ENCODE results near the gene FADS2. TPM values are rescaled to one million over a fixed set of nuclear protein-coding genes. Genes with fewer than 3 reads are reported as not detected.
A peak's percentile ranks its signal among the peaks of the same experiment; 100 is the strongest.

Gene FADS2
- total RNA-seq, 1 experiment from 2014 or later, result 1,097 TPM

GRCh38 chr11:61784506-61784805 lies 43.6 kb upstream of the FADS2 start:
- TF ChIP-seq CTCF (conservative IDR thresholded peaks at IDR 0.05; ENCODE audit: low read depth, low read length), result no peak
- no peak for TF ChIP-seq EZH2 (IDR thresholded peaks at IDR 0.05; ENCODE audit: borderline replicate concordance, low read depth, low read length, poor library complexity, severe bottlenecking)
- intact Hi-C loops (cut with micrococcal nuclease; ENCODE audit: unreplicated experiment), result no loop called here
- peaks cover 50% of the 10 kb centered on the region for H3K36me3 ChIP-seq (ENCODE audit: insufficient read depth, low read length, poor library complexity, severe bottlenecking)
- BruUV-seq (replicated peaks), result no TSS peak
- ChIA-PET CTCF (no interaction called here), POLR2A (ENCODE audit: low non-redundant PET) (no interaction called here)
- no peaks in the 10 kb centered on the region for H3K4me1 ChIP-seq (ENCODE audit: insufficient read depth, low read length, poor library complexity, severe bottlenecking)
- no peak for DNase-seq (ENCODE audit: low spot score)
- H3K27ac ChIP-seq (ENCODE audit: low read depth, low read length, poor library complexity, severe bottlenecking), result no peak overlapping the region
- H3K4me3 ChIP-seq (ENCODE audit: low read depth, low read length, poor library complexity, severe bottlenecking), result no peak overlapping the region
- H3K27me3 ChIP-seq (replicated peaks; ENCODE audit: insufficient read depth, low read depth, low read length, poor library complexity), result no peaks in the 10 kb centered on the region
- no peaks in the 10 kb centered on the region for H3K9me3 ChIP-seq (ENCODE audit: low read depth, low read length, poor library complexity, severe bottlenecking)

GRCh38 chr11:61785837-61786402 lies 42.2 kb upstream of the FADS2 start:
- Histone ChIP-seq H3K4me3 (ENCODE audit: low read depth, low read length, poor library complexity, severe bottlenecking) (no peak overlapping the region), H3K27ac (ENCODE audit: low read depth, low read length, poor library complexity, severe bottlenecking) (no peak overlapping the region), H3K36me3 (ENCODE audit: insufficient read depth, low read length, poor library complexity, severe bottlenecking) (peaks cover 63% of the 10 kb centered on the region), H3K9me3 (ENCODE audit: low read depth, low read length, poor library complexity, severe bottlenecking) (no peaks in the 10 kb centered on the region), H3K4me1 (ENCODE audit: insufficient read depth, low read length, poor library complexity, severe bottlenecking) (no peaks in the 10 kb centered on the region), H3K27me3 (replicated peaks; ENCODE audit: insufficient read depth, low read depth, low read length, poor library complexity) (no peaks in the 10 kb centered on the region)
- no peak for DNase-seq (ENCODE audit: low spot score)
- ChIA-PET CTCF (no interaction called here), POLR2A (ENCODE audit: low non-redundant PET) (no interaction called here)
- no peak for TF ChIP-seq CTCF (conservative IDR thresholded peaks at IDR 0.05; ENCODE audit: low read depth, low read length)
- no peak for TF ChIP-seq EZH2 (IDR thresholded peaks at IDR 0.05; ENCODE audit: borderline replicate concordance, low read depth, low read length, poor library complexity, severe bottlenecking)
- BruUV-seq (replicated peaks), result no TSS peak
- intact Hi-C loops (cut with micrococcal nuclease; ENCODE audit: unreplicated experiment), result no loop called here

GRCh38 chr11:61787928-61788491 lies 40.1 kb upstream of the FADS2 start:
- TF ChIP-seq CTCF (conservative IDR thresholded peaks at IDR 0.05; ENCODE audit: low read depth, low read length) (peak; percentile 80), EZH2 (IDR thresholded peaks at IDR 0.05; ENCODE audit: borderline replicate concordance, low read depth, low read length, poor library complexity, severe bottlenecking) (no peak)
- ChIA-PET CTCF (interaction anchor here (0.6 to 1.2 kb wide), 9 partner anchors 10 to 834 kb away, joined by 3 to 16 read pairs (median 6); partner anchors contain the start of genes B3GAT3 and MYRF), POLR2A (ENCODE audit: low non-redundant PET) (interaction anchor here (0.7 kb wide), 1 partner anchor 19 kb away, joined by 3 read pairs; no protein-coding TSS in a partner anchor)
- H3K27ac ChIP-seq (ENCODE audit: low read depth, low read length, poor library complexity, severe bottlenecking), result no peak overlapping the region
- peaks cover 7% of the 10 kb centered on the region for H3K4me1 ChIP-seq (ENCODE audit: insufficient read depth, low read length, poor library complexity, severe bottlenecking)
- H3K4me3 ChIP-seq (ENCODE audit: low read depth, low read length, poor library complexity, severe bottlenecking), result no peak overlapping the region
- no peaks in the 10 kb centered on the region for H3K9me3 ChIP-seq (ENCODE audit: low read depth, low read length, poor library complexity, severe bottlenecking)
- intact Hi-C loops (cut with micrococcal nuclease; ENCODE audit: unreplicated experiment), result loop anchor here (2.0 kb wide), 1 partner anchor 39 kb away; no protein-coding TSS in a partner anchor
- no TSS peak for BruUV-seq (replicated peaks)
- H3K27me3 ChIP-seq (replicated peaks; ENCODE audit: insufficient read depth, low read depth, low read length, poor library complexity), result no peaks in the 10 kb centered on the region
- peaks cover 63% of the 10 kb centered on the region for H3K36me3 ChIP-seq (ENCODE audit: insufficient read depth, low read length, poor library complexity, severe bottlenecking)
- peak; percentile 83 for DNase-seq (ENCODE audit: low spot score)

Data from A673 (cell line).